NCI-H510A (cell line): Measurements from ENCODE around the gene GPC5.

Experiments
- DNase-seq: peaks from one replicate; lab custom pipeline; 2025; lab: John Stamatoyannopoulos, UW

GPC5 gene

GRCh38 chr13:92172191-92172590, 773.8 kb downstream of the GPC5 start:
- no peak for DNase-seq

- DNase-seq: no peak
Observed at GRCh38 chr13:92173254-92173653, 774.8 kb downstream of the GPC5 start.

- peak; percentile 15 for DNase-seq
Observed at GRCh38 chr13:92175330-92175729, 776.9 kb downstream of the GPC5 start.

- DNase-seq: no peak
Observed at GRCh38 chr13:92177966-92178365, 779.5 kb downstream of the GPC5 start.

GRCh38 chr13:92179223-92179622, 780.8 kb downstream of the GPC5 start:
- no peak for DNase-seq

GRCh38 chr13:92187378-92187989, 789.1 kb downstream of the GPC5 start:
- no peak for DNase-seq

- DNase-seq: no peak
Observed at GRCh38 chr13:92188574-92188973, 790.2 kb downstream of the GPC5 start.

- DNase-seq: peak; percentile 33
Observed at GRCh38 chr13:92196591-92197256, 798.3 kb downstream of the GPC5 start.

GRCh38 chr13:92197669-92198068, 799.2 kb downstream of the GPC5 start:
- DNase-seq: no peak

GRCh38 chr13:92218615-92219014, 820.2 kb downstream of the GPC5 start:
- DNase-seq: no peak

- no peak for DNase-seq
Observed at GRCh38 chr13:92221916-92222315, 823.5 kb downstream of the GPC5 start.

GRCh38 chr13:92224052-92224821, 825.8 kb downstream of the GPC5 start:
- no peak for DNase-seq

GRCh38 chr13:92224825-92225224, 826.4 kb downstream of the GPC5 start:
- DNase-seq: no peak

- DNase-seq: no peak
Observed at GRCh38 chr13:92225861-92226260, 827.4 kb downstream of the GPC5 start.

- no peak for DNase-seq
Observed at GRCh38 chr13:92232871-92233270, 834.5 kb downstream of the GPC5 start.

- no peak for DNase-seq
Observed at GRCh38 chr13:92251671-92252210, 853.3 kb downstream of the GPC5 start.

- DNase-seq: no peak
Observed at GRCh38 chr13:92255526-92255925, 857.1 kb downstream of the GPC5 start.

GRCh38 chr13:92256211-92256610, 857.8 kb downstream of the GPC5 start:
- DNase-seq: no peak

GRCh38 chr13:92259046-92259445, 860.6 kb downstream of the GPC5 start:
- DNase-seq: no peak

- DNase-seq: no peak
Observed at GRCh38 chr13:92259523-92259922, 861.1 kb downstream of the GPC5 start.

GRCh38 chr13:92260363-92260762, 861.9 kb downstream of the GPC5 start:
- DNase-seq: no peak

- DNase-seq: no peak
Observed at GRCh38 chr13:92262100-92262788, 863.8 kb downstream of the GPC5 start.
